ENCODE measurements around the gene TMEM167A.

The TMEM167A gene

DNA sequence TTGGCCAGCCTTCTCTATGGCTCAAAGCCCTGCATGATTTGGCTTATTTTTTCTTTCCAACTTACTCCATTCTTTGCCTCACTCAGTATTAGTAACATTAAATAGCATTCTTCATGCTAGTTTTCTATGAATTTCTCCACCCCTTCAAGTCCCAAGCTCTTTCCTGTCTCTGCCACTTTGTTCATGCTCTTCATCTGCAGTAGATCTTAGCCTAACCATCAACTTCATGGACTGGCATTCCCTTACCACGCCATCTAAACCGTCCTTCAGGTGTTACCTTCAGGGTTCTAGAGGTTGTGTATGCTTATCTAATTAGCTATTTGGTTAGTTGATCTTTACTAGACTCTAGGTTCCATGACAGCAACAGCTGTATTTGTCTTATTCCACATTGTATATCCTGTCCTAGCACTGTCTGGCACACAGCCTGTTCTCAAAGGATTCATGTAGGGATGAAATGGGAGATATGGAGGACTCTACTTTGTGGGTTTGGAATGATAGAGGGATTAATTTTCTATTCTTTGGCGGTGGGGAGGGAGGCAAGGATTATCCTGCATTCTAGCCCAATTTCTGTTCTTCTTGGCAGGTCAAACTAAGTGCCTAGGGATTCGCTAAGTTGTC lies 26.4 kb downstream of the TMEM167A start:
- H3K36me3 ChIP-seq (ENCODE audit: low read depth), result peaks cover 19% of the 10 kb centered on the region
- no peak for ATAC-seq (ENCODE audit: low read depth)
- H3K9me3 ChIP-seq (ENCODE audit: severe bottlenecking), result no peaks in the 10 kb centered on the region
- H3K4me3 ChIP-seq (ENCODE audit: severe bottlenecking), result no peak overlapping the region
- TF ChIP-seq, protein P1, sequence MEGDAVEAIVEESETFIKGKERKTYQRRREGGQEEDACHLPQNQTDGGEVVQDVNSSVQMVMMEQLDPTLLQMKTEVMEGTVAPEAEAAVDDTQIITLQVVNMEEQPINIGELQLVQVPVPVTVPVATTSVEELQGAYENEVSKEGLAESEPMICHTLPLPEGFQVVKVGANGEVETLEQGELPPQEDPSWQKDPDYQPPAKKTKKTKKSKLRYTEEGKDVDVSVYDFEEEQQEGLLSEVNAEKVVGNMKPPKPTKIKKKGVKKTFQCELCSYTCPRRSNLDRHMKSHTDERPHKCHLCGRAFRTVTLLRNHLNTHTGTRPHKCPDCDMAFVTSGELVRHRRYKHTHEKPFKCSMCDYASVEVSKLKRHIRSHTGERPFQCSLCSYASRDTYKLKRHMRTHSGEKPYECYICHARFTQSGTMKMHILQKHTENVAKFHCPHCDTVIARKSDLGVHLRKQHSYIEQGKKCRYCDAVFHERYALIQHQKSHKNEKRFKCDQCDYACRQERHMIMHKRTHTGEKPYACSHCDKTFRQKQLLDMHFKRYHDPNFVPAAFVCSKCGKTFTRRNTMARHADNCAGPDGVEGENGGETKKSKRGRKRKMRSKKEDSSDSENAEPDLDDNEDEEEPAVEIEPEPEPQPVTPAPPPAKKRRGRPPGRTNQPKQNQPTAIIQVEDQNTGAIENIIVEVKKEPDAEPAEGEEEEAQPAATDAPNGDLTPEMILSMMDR (IDR thresholded peaks at IDR 0.05; ENCODE audit: poor library complexity, severe bottlenecking), result no peak
- DNase-seq (ENCODE audit: low spot score), result no peak
- H3K27ac ChIP-seq (ENCODE audit: poor library complexity, severe bottlenecking), result no peak overlapping the region
- H3K4me1 ChIP-seq (ENCODE audit: insufficient read depth, poor library complexity, severe bottlenecking), result no peaks in the 10 kb centered on the region
- H3K27me3 ChIP-seq (ENCODE audit: insufficient read depth, poor library complexity, severe bottlenecking), result no peaks in the 10 kb centered on the region

DNA sequence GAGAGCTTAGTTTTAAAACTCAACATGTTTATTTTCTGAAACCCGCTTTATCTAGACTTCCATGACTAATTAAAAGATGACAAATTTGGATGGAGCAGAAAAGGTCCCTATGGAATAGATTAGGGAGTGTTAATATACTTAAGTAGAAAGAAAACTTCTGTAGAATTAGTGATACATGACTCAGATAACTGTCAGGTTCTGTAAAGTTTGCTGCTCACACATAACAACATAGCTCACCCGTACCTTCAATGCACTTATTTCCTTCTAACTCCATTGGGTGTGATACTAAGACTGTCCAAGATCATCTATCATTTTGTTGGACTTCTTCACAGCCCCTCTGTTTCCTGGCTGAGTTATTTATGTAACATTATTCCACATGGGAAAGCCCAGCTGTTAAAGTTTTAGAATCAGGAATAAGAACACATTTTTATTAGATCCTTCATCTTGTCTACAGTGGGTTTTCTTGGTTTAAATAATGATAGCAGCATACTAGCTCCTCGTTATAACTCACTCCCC lies 27.8 kb downstream of the TMEM167A start:
- peaks cover 14% of the 10 kb centered on the region for H3K36me3 ChIP-seq (ENCODE audit: low read depth)
- DNase-seq (ENCODE audit: low spot score) (no peak), ATAC-seq (ENCODE audit: low read depth) (no peak)
- no peaks in the 10 kb centered on the region for H3K4me1 ChIP-seq (ENCODE audit: insufficient read depth, poor library complexity, severe bottlenecking)
- TF ChIP-seq, protein P1 (IDR thresholded peaks at IDR 0.05; ENCODE audit: poor library complexity, severe bottlenecking), result no peak
- H3K27ac ChIP-seq (ENCODE audit: poor library complexity, severe bottlenecking), result no peak overlapping the region
- no peaks in the 10 kb centered on the region for H3K27me3 ChIP-seq (ENCODE audit: insufficient read depth, poor library complexity, severe bottlenecking)
- no peaks in the 10 kb centered on the region for H3K9me3 ChIP-seq (ENCODE audit: severe bottlenecking)
- no peak overlapping the region for H3K4me3 ChIP-seq (ENCODE audit: severe bottlenecking)

GRCh38 chr5:83048811-83049210 lies 28.4 kb downstream of the TMEM167A start:
- no peaks in the 10 kb centered on the region for H3K27me3 ChIP-seq (ENCODE audit: insufficient read depth, poor library complexity, severe bottlenecking)
- ATAC-seq (ENCODE audit: low read depth) (no peak), DNase-seq (ENCODE audit: low spot score) (no peak)
- H3K9me3 ChIP-seq (ENCODE audit: severe bottlenecking), result no peaks in the 10 kb centered on the region
- H3K36me3 ChIP-seq (ENCODE audit: low read depth), result peaks cover 9% of the 10 kb centered on the region
- H3K4me1 ChIP-seq (ENCODE audit: insufficient read depth, poor library complexity, severe bottlenecking), result no peaks in the 10 kb centered on the region
- no peak overlapping the region for H3K4me3 ChIP-seq (ENCODE audit: severe bottlenecking)
- TF ChIP-seq, protein P1 (IDR thresholded peaks at IDR 0.05; ENCODE audit: poor library complexity, severe bottlenecking), result no peak
- H3K27ac ChIP-seq (ENCODE audit: poor library complexity, severe bottlenecking), result no peak overlapping the region

- no peaks in the 10 kb centered on the region for H3K9me3 ChIP-seq (ENCODE audit: severe bottlenecking)
- no peaks in the 10 kb centered on the region for H3K4me1 ChIP-seq (ENCODE audit: insufficient read depth, poor library complexity, severe bottlenecking)
- H3K27ac ChIP-seq (ENCODE audit: poor library complexity, severe bottlenecking), result no peak overlapping the region
- H3K4me3 ChIP-seq (ENCODE audit: severe bottlenecking), result no peak overlapping the region
- H3K27me3 ChIP-seq (ENCODE audit: insufficient read depth, poor library complexity, severe bottlenecking), result no peaks in the 10 kb centered on the region
- TF ChIP-seq, protein P1 (IDR thresholded peaks at IDR 0.05; ENCODE audit: poor library complexity, severe bottlenecking), result no peak
- DNase-seq (ENCODE audit: low spot score), result no peak
- ATAC-seq (ENCODE audit: low read depth), result peak; percentile 24; the same call in 1 of the 3 replicates
- H3K36me3 ChIP-seq (ENCODE audit: low read depth), result peaks cover 9% of the 10 kb centered on the region
These were observed 28.9 kb downstream of the TMEM167A start for GRCh38 chr5:83048277-83048676.

GRCh38 chr5:83044926-83045325 lies 32.3 kb downstream of the TMEM167A start:
- no peaks in the 10 kb centered on the region for H3K36me3 ChIP-seq (ENCODE audit: low read depth)
- TF ChIP-seq, protein P1 (IDR thresholded peaks at IDR 0.05; ENCODE audit: poor library complexity, severe bottlenecking), result no peak
- no peak overlapping the region for H3K27ac ChIP-seq (ENCODE audit: poor library complexity, severe bottlenecking)
- no peak overlapping the region for H3K4me3 ChIP-seq (ENCODE audit: severe bottlenecking)
- no peaks in the 10 kb centered on the region for H3K9me3 ChIP-seq (ENCODE audit: severe bottlenecking)
- no peak for ATAC-seq (ENCODE audit: low read depth)
- no peak for DNase-seq (ENCODE audit: low spot score)
- no peaks in the 10 kb centered on the region for H3K4me1 ChIP-seq (ENCODE audit: insufficient read depth, poor library complexity, severe bottlenecking)
- no peaks in the 10 kb centered on the region for H3K27me3 ChIP-seq (ENCODE audit: insufficient read depth, poor library complexity, severe bottlenecking)
